MM.1S (cell line): Measurements from ENCODE around the gene ADRA1B.

Source experiments
- EZH2 ChIP-seq: fragments of 300-600 bp; sonication (generic); optimal IDR thresholded peaks from 2 replicates; pipeline ENCODE3; 2017; ENCODE audit warnings: low read depth, mild to moderate bottlenecking, antibody characterized with exemption, low read length, mixed read lengths
- TF ChIP-seq, protein P1 (sequence below): fragments of 300-600 bp; sonication (generic); IDR thresholded peaks from 2 replicates; pipeline ENCODE4 v1.5.1; 2016; ENCODE audit warnings: antibody characterized with exemption, low read length, mixed read lengths

DNA sequence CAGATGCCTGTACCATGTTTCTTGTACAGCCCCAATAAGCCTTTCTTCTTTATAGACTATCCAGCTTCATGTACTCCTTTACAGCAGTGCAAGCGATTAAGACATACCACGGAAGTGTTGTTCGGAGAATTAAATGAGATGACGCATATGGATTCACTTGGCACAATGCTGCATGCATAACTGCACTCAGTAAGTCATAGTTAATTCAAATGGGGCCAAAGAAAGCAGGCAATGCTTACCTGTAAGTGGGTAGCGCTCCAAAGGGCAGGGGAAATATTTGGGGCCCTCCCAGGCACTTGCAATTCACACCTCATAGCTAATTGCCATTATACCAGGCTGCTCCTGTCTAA lies 7.7 kb upstream of the ADRA1B start:
- TF ChIP-seq, protein P1, sequence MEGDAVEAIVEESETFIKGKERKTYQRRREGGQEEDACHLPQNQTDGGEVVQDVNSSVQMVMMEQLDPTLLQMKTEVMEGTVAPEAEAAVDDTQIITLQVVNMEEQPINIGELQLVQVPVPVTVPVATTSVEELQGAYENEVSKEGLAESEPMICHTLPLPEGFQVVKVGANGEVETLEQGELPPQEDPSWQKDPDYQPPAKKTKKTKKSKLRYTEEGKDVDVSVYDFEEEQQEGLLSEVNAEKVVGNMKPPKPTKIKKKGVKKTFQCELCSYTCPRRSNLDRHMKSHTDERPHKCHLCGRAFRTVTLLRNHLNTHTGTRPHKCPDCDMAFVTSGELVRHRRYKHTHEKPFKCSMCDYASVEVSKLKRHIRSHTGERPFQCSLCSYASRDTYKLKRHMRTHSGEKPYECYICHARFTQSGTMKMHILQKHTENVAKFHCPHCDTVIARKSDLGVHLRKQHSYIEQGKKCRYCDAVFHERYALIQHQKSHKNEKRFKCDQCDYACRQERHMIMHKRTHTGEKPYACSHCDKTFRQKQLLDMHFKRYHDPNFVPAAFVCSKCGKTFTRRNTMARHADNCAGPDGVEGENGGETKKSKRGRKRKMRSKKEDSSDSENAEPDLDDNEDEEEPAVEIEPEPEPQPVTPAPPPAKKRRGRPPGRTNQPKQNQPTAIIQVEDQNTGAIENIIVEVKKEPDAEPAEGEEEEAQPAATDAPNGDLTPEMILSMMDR, result no peak
- TF ChIP-seq EZH2, result no peak
